Measurements from ENCODE around the gene SEMA4G. TPM values are rescaled to one million over a fixed set of nuclear protein-coding genes. Genes with fewer than 3 reads are reported as not detected.
A peak's percentile ranks its signal among the peaks of the same experiment; 100 is the strongest.

SEMA4G gene
- total RNA-seq, 1 donor from 2014 or later: 20.0 TPM

DNA sequence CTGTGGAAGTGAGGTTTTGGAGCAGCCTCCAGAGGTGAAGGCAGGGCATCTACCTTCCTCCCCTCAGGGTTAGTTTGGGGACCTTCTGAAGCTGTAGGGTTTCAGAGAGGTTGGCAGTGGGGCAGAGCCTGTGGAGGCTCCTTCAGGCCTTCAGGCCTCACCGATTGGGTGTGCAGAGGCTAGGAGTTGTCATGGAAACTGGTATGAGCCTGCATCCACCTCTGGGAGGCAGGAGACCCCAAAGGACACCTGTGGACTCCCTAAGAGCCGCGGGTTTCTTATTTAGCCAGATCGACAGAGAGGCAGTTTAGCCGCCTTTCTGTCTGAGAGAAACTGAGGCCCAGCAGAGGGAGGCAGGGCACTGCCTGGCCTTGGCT, 32.3 kb downstream of the SEMA4G start:
- H3K9me3 Mint-ChIP-seq: no peaks in the 10 kb centered on the region
- no peak for DNase-seq (ENCODE audit: low spot score in 2 of 2, unreplicated experiment in 2 of 2)
- no peak for TF ChIP-seq CTCF (IDR thresholded peaks at IDR 0.05; ENCODE audit: unreplicated experiment)
- peak overlapping the region; percentile 92 for H3K27ac Mint-ChIP-seq
- peaks cover 26% of the 10 kb centered on the region for H3K4me1 Mint-ChIP-seq
- no peaks in the 10 kb centered on the region for H3K27me3 Mint-ChIP-seq (ENCODE audit: low read depth)
- H3K36me3 Mint-ChIP-seq: peaks cover 6% of the 10 kb centered on the region
- peak overlapping the region; percentile 73 for H3K4me3 Mint-ChIP-seq

DNA sequence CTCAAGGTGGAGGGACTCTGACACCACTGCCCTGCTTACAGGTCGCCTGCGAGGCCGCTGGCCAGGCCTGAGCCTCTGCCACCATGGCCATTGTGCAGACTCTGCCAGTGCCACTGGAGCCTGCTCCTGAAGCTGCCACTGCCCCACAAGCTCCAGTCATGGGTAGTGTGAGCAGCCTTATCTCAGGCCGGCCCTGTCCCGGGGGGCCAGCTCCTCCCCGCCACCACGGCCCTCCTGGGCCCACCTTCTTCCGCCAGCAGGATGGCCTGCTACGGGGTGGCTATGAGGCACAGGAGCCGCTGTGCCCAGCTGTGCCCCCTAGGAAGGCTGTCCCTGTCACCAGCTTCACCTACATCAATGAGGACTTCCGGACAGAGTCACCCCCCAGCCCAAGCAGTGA, 33.2 kb downstream of the SEMA4G start:
- no peak for DNase-seq (ENCODE audit: low spot score in 2 of 2, unreplicated experiment in 2 of 2)
- H3K4me1 Mint-ChIP-seq: peaks cover 25% of the 10 kb centered on the region
- H3K9me3 Mint-ChIP-seq: no peaks in the 10 kb centered on the region
- H3K4me3 Mint-ChIP-seq: no peak overlapping the region
- no peak for TF ChIP-seq CTCF (IDR thresholded peaks at IDR 0.05; ENCODE audit: unreplicated experiment)
- H3K27ac Mint-ChIP-seq: no peak overlapping the region
- no peaks in the 10 kb centered on the region for H3K27me3 Mint-ChIP-seq (ENCODE audit: low read depth)
- H3K36me3 Mint-ChIP-seq: peaks cover 6% of the 10 kb centered on the region

GRCh38 chr10:101003639-101004206, 34.4 kb downstream of the SEMA4G start:
- Mint-ChIP-seq H3K27ac (no peak overlapping the region), H3K9me3 (no peaks in the 10 kb centered on the region), H3K27me3 (ENCODE audit: low read depth) (no peaks in the 10 kb centered on the region), H3K4me1 (peaks cover 20% of the 10 kb centered on the region), H3K36me3 (peaks cover 6% of the 10 kb centered on the region), H3K4me3 (peak overlapping the region; percentile 42)
- no peak for DNase-seq (ENCODE audit: low spot score in 2 of 2, unreplicated experiment in 2 of 2)
- no peak for TF ChIP-seq CTCF (IDR thresholded peaks at IDR 0.05; ENCODE audit: unreplicated experiment)

DNA sequence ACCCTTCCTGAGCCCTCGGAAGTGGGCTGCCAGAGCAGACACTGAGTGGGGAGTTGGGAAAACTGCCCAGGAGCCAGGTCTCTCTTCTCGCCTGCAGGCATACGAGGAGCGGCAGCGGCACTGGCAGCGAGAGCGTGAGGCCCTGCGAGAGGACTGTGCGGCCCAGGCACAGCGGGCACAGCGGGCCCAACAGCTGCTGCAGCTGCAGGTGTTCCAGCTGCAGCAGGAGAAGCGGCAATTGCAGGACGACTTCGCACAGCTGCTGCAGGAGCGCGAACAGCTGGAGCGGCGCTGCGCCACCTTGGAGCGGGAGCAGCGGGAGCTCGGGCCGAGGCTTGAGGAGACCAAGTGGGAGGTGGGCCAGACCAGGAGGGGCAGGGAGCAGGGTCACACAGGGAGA, 36.1 kb downstream of the SEMA4G start:
- no peaks in the 10 kb centered on the region for H3K27me3 Mint-ChIP-seq (ENCODE audit: low read depth)
- no peaks in the 10 kb centered on the region for H3K9me3 Mint-ChIP-seq
- H3K36me3 Mint-ChIP-seq: peaks cover 6% of the 10 kb centered on the region
- no peak for DNase-seq (ENCODE audit: low spot score in 2 of 2, unreplicated experiment in 2 of 2)
- no peak overlapping the region for H3K4me3 Mint-ChIP-seq
- no peak overlapping the region for H3K27ac Mint-ChIP-seq
- no peak for TF ChIP-seq CTCF (IDR thresholded peaks at IDR 0.05; ENCODE audit: unreplicated experiment)
- H3K4me1 Mint-ChIP-seq: peaks cover 22% of the 10 kb centered on the region

- Mint-ChIP-seq H3K4me3 (no peak overlapping the region), H3K36me3 (peaks cover 6% of the 10 kb centered on the region), H3K4me1 (peaks cover 18% of the 10 kb centered on the region), H3K9me3 (no peaks in the 10 kb centered on the region), H3K27me3 (ENCODE audit: low read depth) (no peaks in the 10 kb centered on the region), H3K27ac (peak overlapping the region; percentile 26)
- TF ChIP-seq CTCF (IDR thresholded peaks at IDR 0.05; ENCODE audit: unreplicated experiment): no peak
- DNase-seq (ENCODE audit: low spot score in 2 of 2, unreplicated experiment in 2 of 2): no peak
These were observed 36.7 kb downstream of the SEMA4G start for GRCh38 chr10:101005869-101006567.
